ENCODE data around the gene MCTP1.

The MCTP1 gene

DNA sequence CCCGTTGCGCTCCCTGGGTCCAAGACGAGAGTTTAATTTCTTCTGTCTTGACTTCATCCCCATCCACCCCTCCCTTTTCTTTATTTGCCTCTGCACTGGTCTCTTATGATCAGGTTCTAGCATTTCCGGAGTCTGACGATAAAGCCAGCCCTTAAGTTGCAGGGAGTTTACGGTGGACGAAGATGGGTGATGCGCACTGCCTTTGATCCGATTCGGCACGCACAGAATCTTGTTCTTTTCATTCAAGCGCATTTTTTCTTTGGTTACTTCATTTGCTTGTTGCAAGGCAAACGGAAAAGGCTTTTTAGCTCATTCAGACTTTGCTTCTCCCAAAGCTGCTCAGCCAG lies 488 bp upstream of the MCTP1 start:
- Histone ChIP-seq H3K27ac (ENCODE audit: low read length) (no peak overlapping the region), H3K9me3 (replicated peaks; ENCODE audit: insufficient read depth, low read length) (no peaks in the 10 kb centered on the region), H3K79me2 (ENCODE audit: low read length) (no peaks in the 10 kb centered on the region), H3K27me3 (replicated peaks; ENCODE audit: insufficient read depth, low read length) (no peaks in the 10 kb centered on the region), H4K20me1 (ENCODE audit: insufficient read depth, low read length) (no peaks in the 10 kb centered on the region), H3K36me3 (replicated peaks; ENCODE audit: insufficient read depth, low read length) (no peaks in the 10 kb centered on the region), H3K9me2 (replicated peaks; ENCODE audit: insufficient read depth, low read length) (no peaks in the 10 kb centered on the region), H3K4me2 (ENCODE audit: low read depth, low read length) (peak overlapping the region; percentile 89; the same call in 1 of the 2 replicates), H3F3A (ENCODE audit: insufficient read depth, low read length) (no peaks in the 10 kb centered on the region), H3K4me1 (ENCODE audit: low read length) (no peaks in the 10 kb centered on the region), H3K4me3 (ENCODE audit: low read length) (peak overlapping the region; percentile 79), H3K9ac (ENCODE audit: low read length) (no peak overlapping the region), H2AFZ (ENCODE audit: low read length) (peak overlapping the region; percentile 92; the same call in 1 of the 2 replicates)
- TF ChIP-seq, protein P1, sequence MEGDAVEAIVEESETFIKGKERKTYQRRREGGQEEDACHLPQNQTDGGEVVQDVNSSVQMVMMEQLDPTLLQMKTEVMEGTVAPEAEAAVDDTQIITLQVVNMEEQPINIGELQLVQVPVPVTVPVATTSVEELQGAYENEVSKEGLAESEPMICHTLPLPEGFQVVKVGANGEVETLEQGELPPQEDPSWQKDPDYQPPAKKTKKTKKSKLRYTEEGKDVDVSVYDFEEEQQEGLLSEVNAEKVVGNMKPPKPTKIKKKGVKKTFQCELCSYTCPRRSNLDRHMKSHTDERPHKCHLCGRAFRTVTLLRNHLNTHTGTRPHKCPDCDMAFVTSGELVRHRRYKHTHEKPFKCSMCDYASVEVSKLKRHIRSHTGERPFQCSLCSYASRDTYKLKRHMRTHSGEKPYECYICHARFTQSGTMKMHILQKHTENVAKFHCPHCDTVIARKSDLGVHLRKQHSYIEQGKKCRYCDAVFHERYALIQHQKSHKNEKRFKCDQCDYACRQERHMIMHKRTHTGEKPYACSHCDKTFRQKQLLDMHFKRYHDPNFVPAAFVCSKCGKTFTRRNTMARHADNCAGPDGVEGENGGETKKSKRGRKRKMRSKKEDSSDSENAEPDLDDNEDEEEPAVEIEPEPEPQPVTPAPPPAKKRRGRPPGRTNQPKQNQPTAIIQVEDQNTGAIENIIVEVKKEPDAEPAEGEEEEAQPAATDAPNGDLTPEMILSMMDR (IDR thresholded peaks at IDR 0.05; ENCODE audit: low read length), result no peak
- TF ChIP-seq EZH2phosphoT487 (IDR thresholded peaks at IDR 0.05; ENCODE audit: low read length) (no peak), EZH2 (optimal IDR thresholded peaks at IDR 0.05; ENCODE audit: low read depth, low read length) (no peak)
- DNase-seq, result no peak

- Histone ChIP-seq H3K4me3 (ENCODE audit: low read length) (peak overlapping the region; percentile 79), H3K4me1 (ENCODE audit: low read length) (no peaks in the 10 kb centered on the region), H4K20me1 (ENCODE audit: insufficient read depth, low read length) (no peaks in the 10 kb centered on the region), H3K36me3 (replicated peaks; ENCODE audit: insufficient read depth, low read length) (no peaks in the 10 kb centered on the region), H3K79me2 (ENCODE audit: low read length) (no peaks in the 10 kb centered on the region), H3F3A (ENCODE audit: insufficient read depth, low read length) (no peaks in the 10 kb centered on the region), H3K9me2 (replicated peaks; ENCODE audit: insufficient read depth, low read length) (no peaks in the 10 kb centered on the region), H3K4me2 (ENCODE audit: low read depth, low read length) (peak overlapping the region; percentile 89), H3K9ac (ENCODE audit: low read length) (no peak overlapping the region; the same call in 1 of the 2 replicates), H2AFZ (ENCODE audit: low read length) (peak overlapping the region; percentile 92), H3K27me3 (replicated peaks; ENCODE audit: insufficient read depth, low read length) (no peaks in the 10 kb centered on the region), H3K9me3 (replicated peaks; ENCODE audit: insufficient read depth, low read length) (no peaks in the 10 kb centered on the region), H3K27ac (ENCODE audit: low read length) (no peak overlapping the region)
- TF ChIP-seq EZH2phosphoT487 (IDR thresholded peaks at IDR 0.05; ENCODE audit: low read length) (no peak), EZH2 (optimal IDR thresholded peaks at IDR 0.05; ENCODE audit: low read depth, low read length) (no peak)
- TF ChIP-seq, protein P1 (IDR thresholded peaks at IDR 0.05; ENCODE audit: low read length), result peak; percentile 47
- peak; percentile 58 for DNase-seq
Measured at GRCh38 chr5:95283761-95284571, 928 bp downstream of the MCTP1 start.

DNA sequence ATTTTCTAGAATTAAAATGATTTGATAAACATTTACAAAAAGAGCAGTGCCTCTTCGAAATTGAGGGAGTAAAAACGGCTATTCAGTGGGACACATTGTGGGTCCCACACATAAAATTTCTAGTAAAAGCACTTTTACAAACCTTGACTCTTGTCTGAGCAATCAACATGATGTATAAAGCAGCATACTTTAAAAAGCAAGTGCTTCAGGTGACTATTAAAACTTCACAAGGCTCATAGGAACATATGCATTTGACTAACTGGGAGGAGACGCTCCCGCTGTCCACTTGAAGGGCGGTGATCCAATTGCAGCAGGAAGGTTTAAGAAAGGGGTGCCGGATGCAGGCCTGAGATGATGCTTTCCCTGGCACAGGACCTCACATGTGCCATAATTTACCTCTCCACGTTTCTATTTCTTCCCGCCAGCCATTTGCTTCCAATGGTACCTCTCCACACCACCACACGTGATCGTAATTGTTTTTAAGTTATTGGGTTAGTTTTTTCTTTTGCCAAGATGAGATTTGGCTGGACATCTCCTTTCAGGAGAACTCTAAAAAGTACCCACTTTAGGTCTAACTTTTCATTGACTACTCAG lies 1.8 kb downstream of the MCTP1 start:
- no peaks in the 10 kb centered on the region for H3K36me3 ChIP-seq (replicated peaks; ENCODE audit: insufficient read depth, low read length)
- peak overlapping the region; percentile 23; the same call in 1 of the 2 replicates for H2AFZ ChIP-seq (ENCODE audit: low read length)
- no peak overlapping the region for H3K4me3 ChIP-seq (ENCODE audit: low read length)
- TF ChIP-seq EZH2 (optimal IDR thresholded peaks at IDR 0.05; ENCODE audit: low read depth, low read length), result no peak
- no peaks in the 10 kb centered on the region for H3K9me2 ChIP-seq (replicated peaks; ENCODE audit: insufficient read depth, low read length)
- H3K79me2 ChIP-seq (ENCODE audit: low read length), result no peaks in the 10 kb centered on the region
- H3K9me3 ChIP-seq (replicated peaks; ENCODE audit: insufficient read depth, low read length), result no peaks in the 10 kb centered on the region
- no peak overlapping the region for H3K27ac ChIP-seq (ENCODE audit: low read length)
- H3F3A ChIP-seq (ENCODE audit: insufficient read depth, low read length), result no peaks in the 10 kb centered on the region
- no peak overlapping the region for H3K9ac ChIP-seq (ENCODE audit: low read length)
- DNase-seq, result no peak
- H3K4me1 ChIP-seq (ENCODE audit: low read length), result no peaks in the 10 kb centered on the region
- no peaks in the 10 kb centered on the region for H4K20me1 ChIP-seq (ENCODE audit: insufficient read depth, low read length)
- H3K27me3 ChIP-seq (replicated peaks; ENCODE audit: insufficient read depth, low read length), result no peaks in the 10 kb centered on the region
- peak overlapping the region; percentile 89; the same call in 1 of the 2 replicates for H3K4me2 ChIP-seq (ENCODE audit: low read depth, low read length)

All from MM.1S (cell line).